ENCODE results near the gene GOLT1A. TPM values are rescaled to one million over a fixed set of nuclear protein-coding genes. Genes with fewer than 3 reads are reported as not detected.

Gene GOLT1A
- total and polyA plus RNA-seq, 2 of the 8 experiments (the other 6 are each of a cell fraction or from before 2014, with no cell fraction given): 7.5 to 8.5 TPM

- TF ChIP-seq EGR1 (IDR thresholded peaks at IDR 0.05; ENCODE audit: borderline replicate concordance, low read depth, low read length) (no peak), ATF2 (IDR thresholded peaks at IDR 0.05; ENCODE audit: low read length) (no peak), CTCF (IDR thresholded peaks at IDR 0.05; ENCODE audit: control extremely low read depth in 1 of 3, insufficient read depth in 1 of 3, low read depth in 1 of 3, low read length in 3 of 3) (peak in 1 of 3 experiments; percentile 4; a peak in 2 of 4 replicates), KDM4A (IDR thresholded peaks at IDR 0.05; ENCODE audit: low read depth, low read length, severe bottlenecking) (no peak), POLR2A (IDR thresholded peaks at IDR 0.05; ENCODE audit: control extremely low read depth in 1 of 2, low read depth in 2 of 2, low read length in 2 of 2) (no peak), CBX8 (IDR thresholded peaks at IDR 0.05; ENCODE audit: borderline replicate concordance, low read depth, low read length) (no peak), RAD21 (IDR thresholded peaks at IDR 0.05 in 1 of 2, conservative IDR thresholded peaks at IDR 0.05 in 1 of 2; ENCODE audit: low read depth in 2 of 2, low read length in 2 of 2) (peak; percentile 16 to 29; a peak in 2 of 4 replicates), ZNF274 (IDR thresholded peaks at IDR 0.05; ENCODE audit: borderline replicate concordance, extremely low read depth, low read length) (no peak), JUN (IDR thresholded peaks at IDR 0.05; ENCODE audit: low read depth, low read length) (no peak), SIX5 (IDR thresholded peaks at IDR 0.05; ENCODE audit: low read depth, low read length) (no peak), SUZ12 (IDR thresholded peaks at IDR 0.05; ENCODE audit: low read length) (no peak), RFX5 (IDR thresholded peaks at IDR 0.05; ENCODE audit: borderline replicate concordance, low read depth, low read length) (no peak), CTBP2 (IDR thresholded peaks at IDR 0.05; ENCODE audit: borderline replicate concordance, insufficient read depth, insufficient read length, low read length) (no peak), CBX5 (IDR thresholded peaks at IDR 0.05; ENCODE audit: low read depth, low read length) (no peak)
Observed at GRCh38 chr1:204198348-204199340, 15.1 kb downstream of the GOLT1A start (continued).
